Endothelial cell of umbilical vein (primary cell): ENCODE results near the gene CLEC18C. TPM values are rescaled to one million over a fixed set of nuclear protein-coding genes. Genes with fewer than 3 reads are reported as not detected.

ENCODE experiments used
- BruUV-seq: library from RNA; stranded (reverse); fragments of 400-500 nt; replicated peaks from 2 replicates; lab custom pipeline; 2021; lab: Mats Ljungman, UMichigan
- CTCF ChIA-PET: fragments of 300-600, 350-600 bp; sonication (Branson Sonifier 250); formaldehyde crosslinking; loops from one replicate; lab custom pipeline; 2021; ENCODE audit warnings: antibody characterized with exemption, inconsistent platforms; lab: Charles Lee
- POLR2A ChIA-PET: fragments of 300-600, 350-600 bp; sonication (Branson Sonifier 250); formaldehyde crosslinking; loops from one replicate; lab custom pipeline; 2021; ENCODE audit warnings: antibody characterized with exemption, inconsistent platforms; lab: Charles Lee
- DNase-seq: peaks from one replicate; pipeline ENCODE4 v3.0.0-alpha.2; 2011; ENCODE audit warnings: low read depth, low spot score
- FAIRE-seq: peaks from 2 replicates; lab custom pipeline; 2011; peaks lifted over from hg19 to GRCh38; lab: Jason Lieb, UNC
- H2AFZ ChIP-seq: 2 replicates; pipeline ENCODE4 v1.6.0; 2012; ENCODE audit warnings: low read depth, low read length, control low read depth, inconsistent platforms
- H3K27ac ChIP-seq: 2 replicates; pipeline ENCODE4 v1.5.1; 2011; ENCODE audit warnings: low read depth, mild to moderate bottlenecking, control low read depth, low read length, moderate library complexity; ENCODE audit not compliant: insufficient read depth
- H3K27me3 ChIP-seq, 2 experiments: 2 replicates each; pipeline versions ENCODE4 v1.6.0 to v1.6.1; 2011; ENCODE audit warnings: low read length in 2 of 2, mixed read lengths in 1 of 2; ENCODE audit not compliant: control insufficient read depth in 2 of 2, insufficient read depth in 2 of 2
- H3K36me3 ChIP-seq, 2 experiments: 2 replicates in 1 of 2; 3 replicates in 1 of 2; pipeline ENCODE4 v1.5.1; 2011; ENCODE audit warnings: low read length in 2 of 2, mild to moderate bottlenecking in 1 of 2, moderate library complexity in 1 of 2; ENCODE audit not compliant: control insufficient read depth in 2 of 2, insufficient read depth in 2 of 2; ENCODE audit errors: extremely low read depth in 1 of 2
- H3K4me1 ChIP-seq: 3 replicates; pipeline ENCODE4 v1.5.1; 2011; ENCODE audit warnings: mild to moderate bottlenecking, low read length; ENCODE audit not compliant: control insufficient read depth, insufficient read depth; ENCODE audit errors: extremely low read depth
- H3K4me2 ChIP-seq: 2 replicates; pipeline ENCODE4 v1.6.1; 2011; ENCODE audit warnings: low read length, control low read depth, mixed read lengths; ENCODE audit not compliant: insufficient read depth
- H3K4me3 ChIP-seq, 3 experiments: fragments of 200-600 bp in 1 of 3; sonication (generic), shearing (Covaris generic) in 1 of 3; replicated peaks in 1 of 3; 2 replicates each; pipeline ENCODE4 v1.5.1; 2011 to 2016; ENCODE audit warnings: control low read depth in 3 of 3, low read length in 3 of 3, mild to moderate bottlenecking in 2 of 3, inconsistent platforms in 1 of 3, low read depth in 1 of 3, moderate library complexity in 1 of 3; ENCODE audit not compliant: insufficient read depth in 1 of 3
- H3K79me2 ChIP-seq: 2 replicates; pipeline ENCODE4 v1.6.0; 2012; ENCODE audit warnings: low read length, inconsistent platforms; ENCODE audit not compliant: control insufficient read depth, insufficient read depth
- H3K9ac ChIP-seq: replicated peaks from 2 replicates; pipeline ENCODE3; 2011; ENCODE audit warnings: low read length, control low read depth; ENCODE audit not compliant: insufficient read depth; ENCODE audit errors: extremely low read depth
- H3K9me1 ChIP-seq: replicated peaks from 3 replicates; pipeline ENCODE4 v1.6.0; 2011; ENCODE audit warnings: mild to moderate bottlenecking, low read length; ENCODE audit not compliant: control insufficient read depth, insufficient read depth; ENCODE audit errors: extremely low read depth
- H3K9me3 ChIP-seq: replicated peaks from 2 replicates; pipeline ENCODE4 v1.5.1; 2012; ENCODE audit warnings: low read length, inconsistent platforms; ENCODE audit not compliant: control insufficient read depth, insufficient read depth
- H4K20me1 ChIP-seq: replicated peaks from 2 replicates; pipeline ENCODE3; 2011; ENCODE audit warnings: mild to moderate bottlenecking, low read length; ENCODE audit not compliant: control insufficient read depth, insufficient read depth; ENCODE audit errors: extremely low read depth
- dilution Hi-C: fragments of 300-500 bp; cut with MboI; formaldehyde crosslinking; loops from one replicate; pipeline ENCODE4 v1.15.0; 2019; ENCODE audit warnings: low sequenced_read_pairs; ENCODE audit not compliant: extremely low pct_ligation_motif_present
- intact Hi-C: fragments of 100-400 bp; cut with micrococcal nuclease; formaldehyde crosslinking; loops from one replicate; pipeline ENCODE4 v1.10.0; 2022
- polyA plus RNA-seq, 4 experiments: library from polyadenylated mRNA; depleted of rRNA in 3 of 4; stranded (reverse) in 3 of 4; unstranded in 1 of 4; fragments of >200 nt; gene quantifications; 2 replicates each; pipeline versions ENCODE4 v1.2.1 to v1.2.3, GENCODE V29; 2011 to 2012; ENCODE audit warnings: missing spikeins in 1 of 4
- total RNA-seq: library from RNA; stranded (reverse); gene quantifications from 2 replicates; pipeline ENCODE4 v1.2.3, GENCODE V29; 2021
- TF ChIP-seq, protein P1 (sequence below), 2 donors: IDR thresholded peaks; 1 replicate in 1 of 2; 2 replicates in 1 of 2; pipeline ENCODE4 v1.5.1; 2011; ENCODE audit warnings: low read length in 2 of 2, mild to moderate bottlenecking in 2 of 2, moderate library complexity in 2 of 2, control low read depth in 1 of 2, inconsistent platforms in 1 of 2, low read depth in 1 of 2; ENCODE audit not compliant: insufficient read depth in 1 of 2; ENCODE audit errors: extremely low read depth in 1 of 2
- TF ChIP-seq, protein P2 (sequence below): IDR thresholded peaks from 2 replicates; pipeline ENCODE4 v1.6.1; 2011; ENCODE audit not compliant: insufficient read depth, insufficient read length

The CLEC18C gene
- total and polyA plus RNA-seq, 2 donors (not counting 3 experiments of a cell fraction or from before 2014, with no cell fraction given) = not detected

DNA sequence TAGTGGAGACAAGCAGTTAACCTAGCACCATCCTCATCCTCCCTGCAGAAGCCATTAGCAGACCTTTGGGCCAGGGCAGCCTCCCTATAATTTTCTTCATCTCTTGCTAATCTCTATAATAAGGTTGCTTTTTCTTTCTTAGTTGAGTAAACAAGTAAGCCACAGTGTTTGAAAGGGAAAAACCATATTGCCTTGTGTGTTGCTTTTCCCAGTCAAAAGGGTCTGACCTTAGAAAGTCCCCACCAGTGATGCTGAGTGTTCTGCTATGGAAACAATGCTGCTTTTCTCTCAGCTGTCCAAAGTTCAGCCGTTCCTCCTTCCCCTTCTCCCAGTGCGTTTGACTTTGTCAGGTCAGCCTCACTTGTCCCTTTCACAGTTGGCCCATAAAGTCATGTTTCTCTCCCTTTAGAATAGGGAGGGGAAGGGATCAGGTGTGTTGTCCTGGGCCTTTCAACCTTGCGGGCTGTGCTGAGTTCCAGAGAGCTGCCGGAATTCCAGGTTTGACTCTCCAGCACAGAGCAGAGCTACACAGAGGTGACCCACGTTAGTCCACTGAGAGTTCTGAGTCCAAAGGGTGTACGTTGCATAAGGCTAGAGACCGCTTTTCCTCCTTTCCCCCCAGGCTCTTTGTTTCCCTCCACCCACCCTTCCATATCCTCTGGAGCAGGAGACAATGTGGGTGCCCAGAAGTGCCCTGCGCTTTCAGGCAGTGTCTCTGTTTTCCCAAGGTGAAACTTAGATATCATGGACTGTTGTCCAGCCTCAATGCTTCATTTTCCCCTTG is 15.9 kb upstream of the CLEC18C start:
- ChIA-PET CTCF (interaction anchor here (6.3 kb wide), 1 partner anchor 110 kb away, joined by 40 read pairs; no protein-coding TSS in a partner anchor), POLR2A (no interaction called here)
- Histone ChIP-seq H3K9me3 (no peaks in the 10 kb centered on the region), H3K79me2 (no peaks in the 10 kb centered on the region), H3K4me2 (no peak overlapping the region), H3K9me1 (no peaks in the 10 kb centered on the region), H3K4me3 (no peak overlapping the region), H2AFZ (no peak overlapping the region), H3K27me3 (no peaks in the 10 kb centered on the region), H3K4me1 (peaks cover 9% of the 10 kb centered on the region), H3K27ac (no peak overlapping the region), H3K36me3 (peaks cover 18 to 64% of the 10 kb centered on the region in 2 experiments), H3K9ac (no peak overlapping the region), H4K20me1 (no peaks in the 10 kb centered on the region)
- FAIRE-seq (no peak), DNase-seq (peak; percentile 3)
- TF ChIP-seq, protein P1, sequence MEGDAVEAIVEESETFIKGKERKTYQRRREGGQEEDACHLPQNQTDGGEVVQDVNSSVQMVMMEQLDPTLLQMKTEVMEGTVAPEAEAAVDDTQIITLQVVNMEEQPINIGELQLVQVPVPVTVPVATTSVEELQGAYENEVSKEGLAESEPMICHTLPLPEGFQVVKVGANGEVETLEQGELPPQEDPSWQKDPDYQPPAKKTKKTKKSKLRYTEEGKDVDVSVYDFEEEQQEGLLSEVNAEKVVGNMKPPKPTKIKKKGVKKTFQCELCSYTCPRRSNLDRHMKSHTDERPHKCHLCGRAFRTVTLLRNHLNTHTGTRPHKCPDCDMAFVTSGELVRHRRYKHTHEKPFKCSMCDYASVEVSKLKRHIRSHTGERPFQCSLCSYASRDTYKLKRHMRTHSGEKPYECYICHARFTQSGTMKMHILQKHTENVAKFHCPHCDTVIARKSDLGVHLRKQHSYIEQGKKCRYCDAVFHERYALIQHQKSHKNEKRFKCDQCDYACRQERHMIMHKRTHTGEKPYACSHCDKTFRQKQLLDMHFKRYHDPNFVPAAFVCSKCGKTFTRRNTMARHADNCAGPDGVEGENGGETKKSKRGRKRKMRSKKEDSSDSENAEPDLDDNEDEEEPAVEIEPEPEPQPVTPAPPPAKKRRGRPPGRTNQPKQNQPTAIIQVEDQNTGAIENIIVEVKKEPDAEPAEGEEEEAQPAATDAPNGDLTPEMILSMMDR (IDR thresholded peaks at IDR 0.05; ENCODE audit: extremely low read depth in 1 of 2, insufficient read depth in 1 of 2, low read depth in 1 of 2, low read length in 2 of 2) = no peak
- BruUV-seq = TSS peak; percentile 6
- dilution Hi-C loops = no loop called here
- intact Hi-C loops = no loop called here

DNA sequence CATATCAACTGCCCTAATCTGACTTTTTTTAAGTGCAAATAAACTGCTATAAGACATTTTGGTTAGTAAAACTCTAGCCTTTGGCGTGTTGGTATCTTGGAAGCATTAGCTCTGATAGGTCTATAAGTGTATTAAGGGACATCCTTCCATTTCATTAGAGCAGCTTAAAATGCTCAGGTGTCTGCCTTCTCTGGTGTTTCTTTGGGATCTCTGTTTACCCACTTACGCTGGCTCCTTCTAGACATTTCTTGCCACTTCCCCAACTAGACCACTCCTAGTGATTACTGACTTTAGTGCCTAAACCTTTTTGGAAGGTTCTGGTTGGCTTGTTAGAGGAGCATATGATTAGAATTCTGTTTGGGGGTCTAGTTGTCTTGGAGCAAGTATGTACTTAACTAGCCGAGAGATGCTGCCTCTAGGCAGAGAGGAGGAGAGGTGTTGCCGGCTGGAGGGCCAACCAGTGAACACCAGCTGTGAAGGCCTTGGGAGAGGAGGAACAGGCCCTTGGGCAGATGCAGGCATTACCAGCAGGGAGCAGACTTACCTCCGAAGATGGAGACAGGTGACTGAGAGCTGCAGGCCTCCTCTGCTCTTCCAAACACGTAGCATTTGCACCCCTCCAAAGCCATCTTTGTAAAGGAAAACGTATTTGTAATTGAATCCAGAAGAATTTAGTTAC is 15.2 kb upstream of the CLEC18C start:
- Histone ChIP-seq H3K9ac (no peak overlapping the region), H3K79me2 (no peaks in the 10 kb centered on the region), H3K27me3 (no peaks in the 10 kb centered on the region), H3K4me1 (peaks cover 9% of the 10 kb centered on the region), H2AFZ (no peak overlapping the region), H3K27ac (no peak overlapping the region), H3K4me2 (no peak overlapping the region), H3K9me1 (no peaks in the 10 kb centered on the region), H3K4me3 (no peak overlapping the region), H3K36me3 (peaks cover 17 to 57% of the 10 kb centered on the region in 2 experiments), H3K9me3 (no peaks in the 10 kb centered on the region), H4K20me1 (no peaks in the 10 kb centered on the region)
- peak; percentile 3 for DNase-seq
- dilution Hi-C loops = no loop called here
- no peak for FAIRE-seq
- intact Hi-C loops = no loop called here
- POLR2A ChIA-PET = no interaction called here
- TF ChIP-seq, protein P2, sequence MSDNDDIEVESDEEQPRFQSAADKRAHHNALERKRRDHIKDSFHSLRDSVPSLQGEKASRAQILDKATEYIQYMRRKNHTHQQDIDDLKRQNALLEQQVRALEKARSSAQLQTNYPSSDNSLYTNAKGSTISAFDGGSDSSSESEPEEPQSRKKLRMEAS = no peak
- TF ChIP-seq, protein P1 (IDR thresholded peaks at IDR 0.05; ENCODE audit: extremely low read depth in 1 of 2, insufficient read depth in 1 of 2, low read depth in 1 of 2, low read length in 2 of 2) = peak in 1 of 2 donors; percentile 2
- CTCF ChIA-PET = interaction anchor here (6.3 kb wide), 1 partner anchor 109 kb away, joined by 40 read pairs; no protein-coding TSS in a partner anchor
- BruUV-seq = no TSS peak
